Testis (tissue), 3 donors: ENCODE measurements around the gene NPAS3. TPM values are rescaled to one million over a fixed set of nuclear protein-coding genes. Genes with fewer than 3 reads are reported as not detected.

ENCODE experiments used
- DNase-seq: peaks from one replicate; pipeline ENCODE4 v3.0.0-alpha.2; 2019
- H3K27ac ChIP-seq, 2 donors: fragments of 200-600 bp; sonication (generic); one replicate each; pipeline ENCODE4 v1.5.1; 2019
- H3K27me3 ChIP-seq: fragments of 200-600 bp; sonication (generic); one replicate; pipeline ENCODE4 v1.5.1; 2019
- H3K36me3 ChIP-seq: fragments of 200-600 bp; sonication (generic); one replicate; pipeline ENCODE4 v1.5.1; 2017; ENCODE audit warnings: low read depth; ENCODE audit errors: missing control alignments
- H3K4me1 ChIP-seq: fragments of 200-600 bp; sonication (generic); one replicate; pipeline ENCODE4 v1.5.1; 2019
- H3K4me3 ChIP-seq, 2 donors: fragments of 200-600 bp; sonication (generic); one replicate each; pipeline ENCODE4 v1.5.1; 2017 to 2019
- H3K9me3 ChIP-seq: fragments of 200-600 bp; sonication (generic); one replicate; pipeline ENCODE4 v1.5.1; 2017
- CTCF ChIP-seq, 3 experiments: fragments of 450-650 bp in 2 of 3; fragments of 200-600 bp in 1 of 3; sonication (generic) in 1 of 3; IDR thresholded peaks; one replicate each; pipeline ENCODE4 v1.5.1; 2016 to 2019; ENCODE audit warnings: antibody characterized with exemption in 3 of 3, mild to moderate bottlenecking in 2 of 3, moderate library complexity in 1 of 3
- POLR2A ChIP-seq: fragments of 450-650 bp; IDR thresholded peaks from one replicate; pipeline ENCODE4 v1.6.1; 2017; ENCODE audit warnings: antibody characterized with exemption, mild to moderate bottlenecking, moderate library complexity
- WGBS, 2 donors: methylation state at CpG; one replicate each; pipeline ENCODE4 v1.1.5; 2018; 5-methylcytosine and 5-hydroxymethylcytosine counted together
- intact Hi-C: fragments of 100-400 bp; cut with DNase I; formaldehyde crosslinking; loops from one replicate; pipeline ENCODE4 v1.15.1; 2023; ENCODE audit warnings: low total_unique reads
- polyA plus RNA-seq: library from polyadenylated mRNA; stranded (reverse); fragments of 350-450 nt; fragmentation: Illumina TruSeq; extraction: RNeasy Lipid Tissue Mini Kit (QIAGEN cat#74804); gene quantifications from one replicate; pipeline ENCODE4 v1.2.3, GENCODE V29; 2014; ENCODE audit warnings: low read depth, low replicate concordance; ENCODE audit not compliant: insufficient read depth
- total RNA-seq, 2 donors: library from RNA; depleted of rRNA; stranded (reverse); fragments of >200 nt; gene quantifications; one replicate each; pipeline ENCODE4 v1.2.3, GENCODE V29; 2016

NPAS3 gene
- total and polyA plus RNA-seq, 3 donors from 2014 or later = 1.1 to 3.7 (median 1.8) TPM

- TF ChIP-seq POLR2A (no peak), CTCF (IDR thresholded peaks at IDR 0.05) (no peak)
- Histone ChIP-seq H3K4me1 (no peaks in the 10 kb centered on the region), H3K4me3 (no peak overlapping the region), H3K27me3 (no peaks in the 10 kb centered on the region), H3K27ac (no peak overlapping the region), H3K9me3 (no peaks in the 10 kb centered on the region), H3K36me3 (no peaks in the 10 kb centered on the region)
- intact Hi-C loops = no loop called here
- WGBS, 2 donors = 97 to 98% methylated on average over 6 of the region's 6 CpGs
- DNase-seq = no peak
Observed at GRCh38 chr14:32914391-32914790, 24.3 kb upstream of the NPAS3 start.

GRCh38 chr14:32920696-32921276, 17.9 kb upstream of the NPAS3 start:
- H3K9me3 ChIP-seq = no peaks in the 10 kb centered on the region
- no peak for DNase-seq
- TF ChIP-seq POLR2A = no peak
- TF ChIP-seq CTCF (IDR thresholded peaks at IDR 0.05) = no peak
- H3K4me3 ChIP-seq = no peak overlapping the region
- H3K4me1 ChIP-seq = no peaks in the 10 kb centered on the region
- H3K27ac ChIP-seq = no peak overlapping the region
- intact Hi-C loops = no loop called here
- no peaks in the 10 kb centered on the region for H3K27me3 ChIP-seq
- WGBS, 2 donors = 54 to 81% methylated on average over 6 of the region's 6 CpGs
- no peaks in the 10 kb centered on the region for H3K36me3 ChIP-seq

GRCh38 chr14:32925439-32925838, 13.2 kb upstream of the NPAS3 start:
- Histone ChIP-seq H3K4me3 (no peak overlapping the region), H3K4me1 (no peaks in the 10 kb centered on the region), H3K27ac (no peak overlapping the region), H3K36me3 (no peaks in the 10 kb centered on the region), H3K9me3 (no peaks in the 10 kb centered on the region), H3K27me3 (no peaks in the 10 kb centered on the region)
- no peak for DNase-seq
- intact Hi-C loops = no loop called here
- TF ChIP-seq CTCF (IDR thresholded peaks at IDR 0.05) (no peak), POLR2A (no peak)

DNA sequence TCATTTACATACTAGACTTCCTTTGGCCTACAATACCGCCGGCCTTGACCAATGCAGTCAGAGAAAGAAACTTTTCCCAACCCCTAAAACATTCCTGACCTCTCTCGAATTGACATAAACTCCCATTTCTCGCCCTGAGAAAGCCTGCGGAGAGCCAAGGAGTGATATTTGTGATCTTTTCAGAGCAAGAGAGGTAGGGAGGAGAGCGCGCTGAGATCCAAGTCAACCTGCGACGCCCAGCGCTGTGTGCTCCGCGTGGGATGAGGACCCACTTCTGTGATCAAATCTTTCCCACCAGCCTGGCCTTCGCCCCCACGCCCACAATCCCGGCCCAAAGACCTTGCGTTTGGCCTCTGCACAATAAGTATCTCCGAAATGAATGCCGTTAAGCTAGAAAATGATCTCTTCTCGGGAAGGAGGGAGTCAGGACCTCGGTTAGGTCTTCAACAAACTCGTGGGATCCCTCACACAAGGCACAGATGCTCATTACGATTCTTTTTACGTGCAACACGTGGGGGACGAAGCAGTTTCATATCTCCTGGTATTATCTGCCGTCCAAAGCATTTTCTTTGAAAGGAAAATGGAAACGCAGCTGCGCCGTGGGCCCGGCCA, 6.3 kb upstream of the NPAS3 start:
- Histone ChIP-seq H3K4me3 (peak overlapping the region; percentile 42 to 54), H3K4me1 (peaks cover 17% of the 10 kb centered on the region), H3K36me3 (no peaks in the 10 kb centered on the region), H3K27ac (no peak overlapping the region), H3K27me3 (no peaks in the 10 kb centered on the region), H3K9me3 (no peaks in the 10 kb centered on the region)
- intact Hi-C loops = no loop called here
- WGBS, 2 donors = 50 to 51% methylated on average over 30 of the region's 30 CpGs
- TF ChIP-seq CTCF (IDR thresholded peaks at IDR 0.05) (no peak), POLR2A (no peak)
- no peak for DNase-seq
